Endodermal cell (in vitro differentiated cells): ENCODE data around the gene MOSMO. TPM values are rescaled to one million over a fixed set of nuclear protein-coding genes. Genes with fewer than 3 reads are reported as not detected.

Experiments used
- DNase-seq: peaks from one replicate; pipeline ENCODE4 v3.0.0-alpha.2; 2017
- H3K27ac ChIP-seq: 2 replicates; pipeline ENCODE4 v1.5.1; 2013; ENCODE audit warnings: mild to moderate bottlenecking, low read depth, low read length, moderate library complexity
- H3K27me3 ChIP-seq: 2 replicates; pipeline ENCODE4 v1.6.1; 2013; ENCODE audit warnings: mild to moderate bottlenecking, low read length, moderate library complexity; ENCODE audit not compliant: insufficient read depth, control insufficient read depth, poor library complexity, severe bottlenecking
- H3K36me3 ChIP-seq: 2 replicates; pipeline ENCODE4 v1.7.0; 2013; ENCODE audit warnings: mild to moderate bottlenecking, low read length, moderate library complexity; ENCODE audit not compliant: control insufficient read depth, insufficient read depth
- H3K4me1 ChIP-seq: one replicate; pipeline ENCODE4 v1.7.0; 2013; ENCODE audit warnings: low read length; ENCODE audit not compliant: control insufficient read depth, insufficient read depth
- H3K4me3 ChIP-seq: 2 replicates; pipeline ENCODE4 v1.5.1; 2013; ENCODE audit warnings: mild to moderate bottlenecking, low read length, moderate library complexity
- H3K9ac ChIP-seq: 2 replicates; pipeline ENCODE4 v1.6.1; 2013; ENCODE audit warnings: mild to moderate bottlenecking, low read length, moderate library complexity; ENCODE audit not compliant: poor library complexity, severe bottlenecking; ENCODE audit errors: extremely low read depth
- H3K9me3 ChIP-seq: 2 replicates; pipeline ENCODE4 v1.6.1; 2013; ENCODE audit warnings: mild to moderate bottlenecking, low read length, moderate library complexity; ENCODE audit not compliant: control insufficient read depth
- H3K27ac Mint-ChIP-seq: 2 replicates; pipeline ENCODE4 v1.8.0; 2020; ENCODE audit warnings: mixed read lengths
- H3K27me3 Mint-ChIP-seq: 2 replicates; pipeline ENCODE4 v1.8.0; 2021; ENCODE audit warnings: mild to moderate bottlenecking, mixed read lengths; ENCODE audit not compliant: insufficient read depth
- H3K36me3 Mint-ChIP-seq: 2 replicates; pipeline ENCODE4 v1.8.0; 2020; ENCODE audit warnings: low read depth, mixed read lengths
- H3K4me1 Mint-ChIP-seq: 2 replicates; pipeline ENCODE4 v1.8.0; 2020; ENCODE audit warnings: mixed read lengths
- H3K4me3 Mint-ChIP-seq: 2 replicates; pipeline ENCODE4 v1.8.0; 2020; ENCODE audit warnings: mild to moderate bottlenecking, moderate library complexity, mixed read lengths
- H3K9me3 Mint-ChIP-seq: 2 replicates; pipeline ENCODE4 v1.8.0; 2020; ENCODE audit warnings: mild to moderate bottlenecking, mixed read lengths
- WGBS, 2 experiments: methylation state at CpG; one replicate each; pipeline versions ENCODE4 v1.1.5 to v1.1.7; 2013; ENCODE audit warnings: missing lambda C conversion rate in 2 of 2, mixed read lengths in 1 of 2; ENCODE audit not compliant: insufficient coverage in 1 of 2, insufficient read length in 1 of 2; 5-methylcytosine and 5-hydroxymethylcytosine counted together
- total RNA-seq, 2 donors: library from RNA; stranded (reverse); fragmentation: NEBNext Ultra II Directional in 1 of 2; extraction: Animal tissue kit (Norgen Biotek cat#: 25700) in 1 of 2; gene quantifications; 2 replicates in 1 of 2; 3 replicates in 1 of 2; pipeline ENCODE4 v1.2.1, GENCODE V29; 2021
- TF ChIP-seq, protein P1 (sequence below): fragments of 200-600 bp; sonication (generic); conservative IDR thresholded peaks from 2 replicates; pipeline ENCODE4 v1.5.0; 2021; ENCODE audit warnings: antibody characterized with exemption, mild to moderate bottlenecking

Gene MOSMO
- total RNA-seq, 2 donors from 2014 or later, result 12.6 to 14.7 TPM

DNA sequence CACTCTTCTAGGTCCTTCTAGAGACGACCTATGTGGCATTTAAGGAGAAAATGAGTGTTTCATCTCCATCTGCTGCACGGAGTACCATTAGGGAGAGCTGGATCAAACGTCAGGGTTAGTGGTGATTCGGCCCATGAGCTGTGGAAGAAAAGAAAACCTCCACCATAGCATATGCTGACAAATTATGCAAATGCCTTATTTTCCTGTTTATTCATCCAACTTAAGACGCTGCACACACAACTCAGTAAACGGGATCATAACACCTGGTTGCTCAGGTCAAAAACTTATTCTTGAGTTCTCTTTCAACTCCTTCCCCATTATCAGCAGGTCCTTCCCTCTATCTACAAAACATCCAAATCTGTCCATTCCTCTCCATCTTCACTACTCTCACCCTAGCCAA, 1.3 kb upstream of the MOSMO start:
- Histone ChIP-seq H3K27ac (no peak overlapping the region), H3K9ac (no peak overlapping the region), H3K9me3 (no peaks in the 10 kb centered on the region), H3K27me3 (peaks cover 28% of the 10 kb centered on the region), H3K4me1 (no peaks in the 10 kb centered on the region), H3K4me3 (peak overlapping the region; percentile 80), H3K36me3 (no peaks in the 10 kb centered on the region)
- peak overlapping the region; percentile 86 for H3K4me3 Mint-ChIP-seq
- TF ChIP-seq, protein P1, sequence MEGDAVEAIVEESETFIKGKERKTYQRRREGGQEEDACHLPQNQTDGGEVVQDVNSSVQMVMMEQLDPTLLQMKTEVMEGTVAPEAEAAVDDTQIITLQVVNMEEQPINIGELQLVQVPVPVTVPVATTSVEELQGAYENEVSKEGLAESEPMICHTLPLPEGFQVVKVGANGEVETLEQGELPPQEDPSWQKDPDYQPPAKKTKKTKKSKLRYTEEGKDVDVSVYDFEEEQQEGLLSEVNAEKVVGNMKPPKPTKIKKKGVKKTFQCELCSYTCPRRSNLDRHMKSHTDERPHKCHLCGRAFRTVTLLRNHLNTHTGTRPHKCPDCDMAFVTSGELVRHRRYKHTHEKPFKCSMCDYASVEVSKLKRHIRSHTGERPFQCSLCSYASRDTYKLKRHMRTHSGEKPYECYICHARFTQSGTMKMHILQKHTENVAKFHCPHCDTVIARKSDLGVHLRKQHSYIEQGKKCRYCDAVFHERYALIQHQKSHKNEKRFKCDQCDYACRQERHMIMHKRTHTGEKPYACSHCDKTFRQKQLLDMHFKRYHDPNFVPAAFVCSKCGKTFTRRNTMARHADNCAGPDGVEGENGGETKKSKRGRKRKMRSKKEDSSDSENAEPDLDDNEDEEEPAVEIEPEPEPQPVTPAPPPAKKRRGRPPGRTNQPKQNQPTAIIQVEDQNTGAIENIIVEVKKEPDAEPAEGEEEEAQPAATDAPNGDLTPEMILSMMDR, result no peak
- H3K27me3 Mint-ChIP-seq, result peaks cover 39% of the 10 kb centered on the region
- no peaks in the 10 kb centered on the region for H3K9me3 Mint-ChIP-seq
- 75 to 97% methylated on average over 4 to 6 of the region's 6 CpGs for WGBS, 2 experiments
- no peak overlapping the region for H3K27ac Mint-ChIP-seq
- no peaks in the 10 kb centered on the region for H3K36me3 Mint-ChIP-seq
- DNase-seq, result no peak
- peaks cover 11% of the 10 kb centered on the region for H3K4me1 Mint-ChIP-seq

DNA sequence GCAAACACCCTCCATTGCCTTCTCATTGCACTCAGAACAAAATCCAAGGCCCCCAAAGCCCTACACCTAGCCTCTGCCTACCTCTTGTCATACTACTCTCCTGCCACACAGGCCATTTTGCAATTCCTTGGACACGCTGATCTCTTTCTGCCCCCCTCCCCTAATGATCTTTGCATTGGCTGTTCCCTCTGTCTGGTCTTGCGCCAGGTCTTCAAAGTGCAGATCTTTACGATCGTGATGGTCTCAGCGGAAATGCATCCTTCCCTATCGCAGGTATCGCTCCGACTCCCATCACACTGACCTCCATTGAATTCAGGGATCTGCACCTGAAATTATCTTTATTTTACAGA, 777 bp upstream of the MOSMO start:
- Histone ChIP-seq H3K27me3 (peaks cover 28% of the 10 kb centered on the region), H3K4me1 (no peaks in the 10 kb centered on the region), H3K27ac (no peak overlapping the region), H3K9ac (no peak overlapping the region), H3K36me3 (no peaks in the 10 kb centered on the region), H3K4me3 (peak overlapping the region; percentile 80), H3K9me3 (no peaks in the 10 kb centered on the region)
- H3K27ac Mint-ChIP-seq, result no peak overlapping the region
- H3K4me3 Mint-ChIP-seq, result peak overlapping the region; percentile 86
- TF ChIP-seq, protein P1, result no peak
- peaks cover 39% of the 10 kb centered on the region for H3K27me3 Mint-ChIP-seq
- peaks cover 11% of the 10 kb centered on the region for H3K4me1 Mint-ChIP-seq
- 15 to 18% methylated on average over 8 of the region's 8 CpGs for WGBS, 2 experiments
- DNase-seq, result no peak
- no peaks in the 10 kb centered on the region for H3K9me3 Mint-ChIP-seq
- H3K36me3 Mint-ChIP-seq, result no peaks in the 10 kb centered on the region

DNA sequence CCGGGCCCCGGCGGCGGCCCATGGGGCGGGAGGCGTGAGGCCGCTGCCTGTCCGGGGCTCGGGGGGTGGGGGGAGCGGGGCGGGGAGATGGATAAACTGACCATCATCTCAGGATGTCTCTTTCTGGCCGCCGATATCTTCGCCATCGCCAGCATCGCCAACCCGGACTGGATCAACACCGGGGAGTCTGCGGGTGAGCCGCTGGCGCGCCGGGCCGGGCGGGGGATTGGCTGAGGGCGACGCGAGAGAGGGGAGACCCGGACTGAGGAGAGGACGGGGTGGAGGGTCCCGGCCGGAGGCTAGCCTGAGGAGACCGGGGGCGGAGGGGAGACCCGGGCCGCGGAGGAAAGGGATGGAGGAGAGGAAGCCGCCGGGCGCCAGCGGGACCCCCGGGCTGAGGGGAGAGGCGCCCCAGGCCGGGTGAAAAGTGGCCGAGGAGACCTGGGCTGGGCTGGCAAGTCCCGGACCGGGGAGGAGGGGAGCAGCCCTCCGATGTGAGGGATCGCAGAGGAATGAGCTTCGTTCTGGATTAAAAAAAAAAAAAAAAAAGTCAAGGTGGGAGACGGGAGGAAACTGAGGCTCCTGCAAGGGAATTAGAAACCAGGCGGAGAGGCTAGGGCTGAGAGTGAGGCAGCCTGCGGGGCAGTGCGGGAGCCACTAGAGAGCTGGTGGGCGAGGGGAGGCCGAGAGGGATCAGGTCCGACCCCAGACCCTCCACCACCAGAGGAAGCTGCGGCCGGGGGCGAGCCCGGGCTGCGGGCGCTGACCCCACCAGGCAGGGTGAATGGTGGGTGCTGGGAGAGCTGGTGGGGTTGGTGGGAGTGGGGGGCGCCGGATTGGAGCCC, 526 bp downstream of the MOSMO start:
- Histone ChIP-seq H3K27ac (no peak overlapping the region), H3K4me1 (peaks cover 3% of the 10 kb centered on the region), H3K9me3 (no peaks in the 10 kb centered on the region), H3K9ac (peak overlapping the region; percentile 13), H3K36me3 (no peaks in the 10 kb centered on the region), H3K27me3 (peaks cover 28% of the 10 kb centered on the region), H3K4me3 (peak overlapping the region; percentile 87)
- peaks cover 17% of the 10 kb centered on the region for H3K4me1 Mint-ChIP-seq
- TF ChIP-seq, protein P1, result no peak
- H3K4me3 Mint-ChIP-seq, result peak overlapping the region; percentile 86
- peak; percentile 80 for DNase-seq
- WGBS, 2 experiments, result 0 to 7% methylated on average over 22 to 57 of the region's 65 CpGs
- H3K36me3 Mint-ChIP-seq, result no peaks in the 10 kb centered on the region
- H3K27me3 Mint-ChIP-seq, result peaks cover 32% of the 10 kb centered on the region
- H3K27ac Mint-ChIP-seq, result no peak overlapping the region
- no peaks in the 10 kb centered on the region for H3K9me3 Mint-ChIP-seq
